ENCODE results near the gene RPS18. TPM values are rescaled to one million over a fixed set of nuclear protein-coding genes. Genes with fewer than 3 reads are reported as not detected.
"Not testable (repeated sequence)": the region's sequence is repeated elsewhere in the genome, so short reads cannot be mapped to it uniquely, and the experiment has no call there.

Gene RPS18
- total and polyA plus RNA-seq, 10 of the 15 experiments (the other 5 are each of a cell fraction or from before 2014, with no cell fraction given), result 4,228 to 20,828 (median 7,406) TPM

GRCh38 chr6:33273924-33274902 is 2.3 kb downstream of the RPS18 start:
- peaks cover 70% of the 10 kb centered on the region for H3K79me2 ChIP-seq (ENCODE audit: control insufficient read depth, insufficient read depth, low read length)
- H3K27me3 ChIP-seq (replicated peaks in 1 of 2; ENCODE audit: control insufficient read depth in 2 of 2, insufficient read depth in 2 of 2, low read length in 1 of 2), result no peaks in the 10 kb centered on the region
- peaks cover 22% of the 10 kb centered on the region for H3K4me1 ChIP-seq (ENCODE audit: control insufficient read depth, insufficient read depth, low read length)
- ChIA-PET SMC1A (ENCODE audit: uncharacterized antibody, unreplicated experiment) (interaction anchor here (0.6 kb wide), 1 partner anchor 101 kb away, joined by 3 read pairs; no protein-coding TSS in a partner anchor), POLR2A (no interaction called here), RAD21 (ENCODE audit: unreplicated experiment) (no interaction called here), CTCF (interaction anchor here (0.6 to 1.1 kb wide), 2 partner anchors 70 to 152 kb away, joined by 3 to 4 read pairs; no protein-coding TSS in a partner anchor)
- no peaks in the 10 kb centered on the region for H3K9me3 ChIP-seq (replicated peaks; ENCODE audit: control insufficient read depth, insufficient read depth, low read length)
- H3K4me2 ChIP-seq (ENCODE audit: control insufficient read depth, insufficient read depth), result peak overlapping the region; percentile 83
- intact Hi-C loops (cut with micrococcal nuclease; ENCODE audit: unreplicated experiment), result no loop called here
- H2AFZ ChIP-seq (ENCODE audit: control insufficient read depth, low read depth, low read length), result no peak overlapping the region
- H3K9ac ChIP-seq (ENCODE audit: control insufficient read depth, insufficient read depth, low read length), result peak overlapping the region; percentile 88
- H4K20me1 ChIP-seq (ENCODE audit: control insufficient read depth, insufficient read depth), result peaks cover 6% of the 10 kb centered on the region
- BruUV-seq (replicated peaks), result no TSS peak
- peak; percentile 76 for TF ChIP-seq POLR2AphosphoS5 (IDR thresholded peaks at IDR 0.05; ENCODE audit: low read length)
- peak; percentile 51 for TF ChIP-seq POLR2A (IDR thresholded peaks at IDR 0.05; ENCODE audit: low read depth, low read length)
- TF ChIP-seq BCL3 (IDR thresholded peaks at IDR 0.05; ENCODE audit: borderline replicate concordance, insufficient read depth, low read depth, low read length, poor library complexity, severe bottlenecking), result no peak
- no peak for TF ChIP-seq KDM1A (IDR thresholded peaks at IDR 0.05; ENCODE audit: borderline replicate concordance)
- 0 out of 2 replicates have a peak, but pooled peaks have one; percentile 5 for TF ChIP-seq SPI1 (IDR thresholded peaks at IDR 0.05; ENCODE audit: borderline replicate concordance, insufficient read depth, low read depth, low read length)
- DNase-seq (ENCODE audit: low read depth, low spot score) (no peak), FAIRE-seq (no peak), ATAC-seq (no peak)
- peaks cover 17 to 19% of the 10 kb centered on the region in 2 experiments for H3K36me3 ChIP-seq (ENCODE audit: control insufficient read depth in 2 of 2, insufficient read depth in 2 of 2, low read length in 1 of 2)
- in situ Hi-C loops (cut with MboI), result no loop called here
- under 1% methylated on average over 14 of the region's 14 CpGs for WGBS (ENCODE audit: insufficient coverage, insufficient replicate concordance, low lambda C conversion rate, missing lambda C conversion rate)
- H3K4me3 ChIP-seq, result peak overlapping the region; percentile 87
- H3K27ac ChIP-seq (ENCODE audit: control insufficient read depth, insufficient read depth), result peak overlapping the region; percentile 97

- intact Hi-C loops (cut with micrococcal nuclease; ENCODE audit: unreplicated experiment), result loop anchor here (2.0 to 5.0 kb wide), 2 partner anchors 69 to 116 kb away; partner anchors contain the start of gene KIFC1
- ChIA-PET CTCF (interaction anchor here (0.9 to 3.9 kb wide), 7 partner anchors 12 to 149 kb away, joined by 3 to 30 read pairs (median 7); partner anchors contain the start of genes PFDN6, RGL2, WDR46 and ZBTB22), RAD21 (ENCODE audit: unreplicated experiment) (interaction anchor here (1.3 kb wide), 1 partner anchor 119 kb away, joined by 3 read pairs; no protein-coding TSS in a partner anchor), POLR2A (interaction anchor here (0.5 to 3.9 kb wide), 5 partner anchors 13 to 151 kb away, joined by 5 to 38 read pairs (median 10); partner anchors contain the start of genes PFDN6 and WDR46), SMC1A (ENCODE audit: uncharacterized antibody, unreplicated experiment) (interaction anchor here (1.3 to 3.6 kb wide), 3 partner anchors 8 to 35 kb away, joined by 4 to 25 read pairs (median 5); partner anchors contain the start of genes PFDN6 and WDR46)
- Histone ChIP-seq H3K27ac (ENCODE audit: control insufficient read depth, insufficient read depth) (peak overlapping the region; percentile 86), H3K4me2 (ENCODE audit: control insufficient read depth, insufficient read depth) (peak overlapping the region; percentile 83), H3K9ac (ENCODE audit: control insufficient read depth, insufficient read depth, low read length) (peak overlapping the region; percentile 88), H3K36me3 (ENCODE audit: control insufficient read depth in 2 of 2, insufficient read depth in 2 of 2, low read length in 1 of 2) (peaks cover 22 to 25% of the 10 kb centered on the region in 2 experiments), H3K4me3 (peak overlapping the region; percentile 87), H3K4me1 (ENCODE audit: control insufficient read depth, insufficient read depth, low read length) (peaks cover 22% of the 10 kb centered on the region), H3K79me2 (ENCODE audit: control insufficient read depth, insufficient read depth, low read length) (peaks cover 62% of the 10 kb centered on the region)
- H4K20me1 ChIP-seq (ENCODE audit: control insufficient read depth, insufficient read depth); H3K9me3 ChIP-seq (replicated peaks; ENCODE audit: control insufficient read depth, insufficient read depth, low read length); DNase-seq (ENCODE audit: low read depth, low spot score); H2AFZ ChIP-seq (ENCODE audit: control insufficient read depth, low read depth, low read length); H3K27me3 ChIP-seq (replicated peaks in 1 of 2; ENCODE audit: control insufficient read depth in 2 of 2, insufficient read depth in 2 of 2, low read length in 1 of 2); ATAC-seq; BruUV-seq (replicated peaks); FAIRE-seq; in situ Hi-C loops (cut with MboI): not testable (repeated sequence)
- 17% methylated on average over 16 of the region's 16 CpGs for WGBS (ENCODE audit: insufficient coverage, insufficient replicate concordance, low lambda C conversion rate, missing lambda C conversion rate)
These were observed 4.1 kb downstream of the RPS18 start for GRCh38 chr6:33275795-33276580.
